OCI-LY7 (cell line): ENCODE results near the gene MAPK8IP1. TPM values are rescaled to one million over a fixed set of nuclear protein-coding genes. Genes with fewer than 3 reads are reported as not detected.
A peak's percentile ranks its signal among the peaks of the same experiment; 100 is the strongest.

Source experiments
- BruUV-seq: library from RNA; stranded (reverse); fragments of 400-500 nt; replicated peaks from 2 replicates; lab custom pipeline; 2021; lab: Mats Ljungman, UMichigan
- CTCF ChIA-PET: fragments of 300-600 bp; sonication (Branson Sonifier 250); formaldehyde crosslinking; loops from one replicate; lab custom pipeline; 2022; ENCODE audit warnings: antibody characterized with exemption; ENCODE audit not compliant: unreplicated experiment; lab: Charles Lee
- POLR2A ChIA-PET: fragments of 300-600 bp; sonication (Branson Sonifier 250); formaldehyde crosslinking; loops from one replicate; lab custom pipeline; 2022; ENCODE audit warnings: antibody characterized with exemption; lab: Charles Lee
- DNase-seq: peaks from one replicate; pipeline ENCODE4 v3.0.0-alpha.2; 2015; ENCODE audit warnings: low spot score
- H2AFZ ChIP-seq: fragments of 200-600 bp; sonication (generic), shearing (Covaris generic); 2 replicates; pipeline ENCODE4 v1.6.1; 2014; ENCODE audit warnings: mild to moderate bottlenecking, antibody characterized with exemption, low read length, moderate library complexity
- H3K27ac ChIP-seq: fragments of 200-600 bp; sonication (generic); 2 replicates; pipeline ENCODE4 v1.5.1; 2014; ENCODE audit warnings: mixed run types, low read depth, mild to moderate bottlenecking, moderate library complexity, low read length, inconsistent platforms; ENCODE audit not compliant: poor library complexity, severe bottlenecking
- H3K36me3 ChIP-seq: fragments of 200-600 bp; sonication (generic); 2 replicates; pipeline ENCODE4 v1.6.1; 2014; ENCODE audit warnings: mild to moderate bottlenecking, antibody characterized with exemption, low read length, moderate library complexity, mixed read lengths; ENCODE audit not compliant: insufficient read depth
- H3K4me1 ChIP-seq: fragments of 200-600 bp; sonication (generic); 2 replicates; pipeline ENCODE4 v1.5.1; 2014; ENCODE audit warnings: mild to moderate bottlenecking, low read length; ENCODE audit not compliant: insufficient read depth, poor library complexity, severe bottlenecking
- H3K4me2 ChIP-seq: fragments of 200-600 bp; sonication (generic); 2 replicates; pipeline ENCODE4 v1.6.1; 2014; ENCODE audit warnings: mild to moderate bottlenecking, low read length
- H3K4me3 ChIP-seq: fragments of 200-600 bp; sonication (generic); 2 replicates; pipeline ENCODE4 v1.5.1; 2014; ENCODE audit warnings: mild to moderate bottlenecking, low read depth, low read length; ENCODE audit not compliant: poor library complexity, severe bottlenecking
- H3K79me2 ChIP-seq: fragments of 200-600 bp; sonication (generic); 2 replicates; pipeline ENCODE4 v1.6.1; 2016; ENCODE audit warnings: low read depth, mild to moderate bottlenecking, low read length, moderate library complexity, mixed read lengths; ENCODE audit not compliant: insufficient read depth
- H3K9me2 ChIP-seq: fragments of 200-600 bp; sonication (generic); 2 replicates; pipeline ENCODE4 v1.6.1; 2016; ENCODE audit warnings: mild to moderate bottlenecking, low read length, mixed read lengths; ENCODE audit not compliant: insufficient read depth
- H3K9me3 ChIP-seq: fragments of 200-600 bp; sonication (generic); 2 replicates; pipeline ENCODE4 v1.6.1; 2014; ENCODE audit warnings: mild to moderate bottlenecking, mixed run types, low read length, mixed read lengths
- H4K20me1 ChIP-seq: fragments of 200-600 bp; sonication (generic); 2 replicates; pipeline ENCODE4 v1.6.1; 2014; ENCODE audit warnings: mild to moderate bottlenecking, antibody characterized with exemption, low read length, moderate library complexity, mixed read lengths; ENCODE audit not compliant: insufficient read depth
- EZH2phosphoT487 ChIP-seq: fragments of 200-600 bp; sonication (generic); IDR thresholded peaks from 2 replicates; pipeline ENCODE4 v1.6.1; 2018; ENCODE audit warnings: low read depth, borderline replicate concordance, mild to moderate bottlenecking, mixed run types, antibody characterized with exemption, low read length, moderate library complexity, mixed read lengths
- intact Hi-C: fragments of 100-400 bp; cut with micrococcal nuclease; formaldehyde crosslinking; loops from one replicate; pipeline ENCODE4 v1.10.0; 2022; ENCODE audit not compliant: unreplicated experiment
- total RNA-seq, 2 experiments: library from RNA; depleted of rRNA in 1 of 2; stranded (reverse); fragments of >200 nt in 1 of 2; shearing (Covaris generic) in 1 of 2; gene quantifications; 2 replicates each; pipeline ENCODE4 v1.2.3, GENCODE V29; 2014 to 2022
- TF ChIP-seq, protein P1 (sequence below): fragments of 200-600 bp; sonication (generic); conservative IDR thresholded peaks from 2 replicates; pipeline ENCODE4 v1.5.1; 2014; ENCODE audit warnings: mild to moderate bottlenecking, antibody characterized with exemption, low read length, moderate library complexity, mixed read lengths

The MAPK8IP1 gene
- total RNA-seq, 2 experiments from 2014 or later: 2.2 TPM

- TF ChIP-seq EZH2phosphoT487: no peak
- TF ChIP-seq, protein P1, sequence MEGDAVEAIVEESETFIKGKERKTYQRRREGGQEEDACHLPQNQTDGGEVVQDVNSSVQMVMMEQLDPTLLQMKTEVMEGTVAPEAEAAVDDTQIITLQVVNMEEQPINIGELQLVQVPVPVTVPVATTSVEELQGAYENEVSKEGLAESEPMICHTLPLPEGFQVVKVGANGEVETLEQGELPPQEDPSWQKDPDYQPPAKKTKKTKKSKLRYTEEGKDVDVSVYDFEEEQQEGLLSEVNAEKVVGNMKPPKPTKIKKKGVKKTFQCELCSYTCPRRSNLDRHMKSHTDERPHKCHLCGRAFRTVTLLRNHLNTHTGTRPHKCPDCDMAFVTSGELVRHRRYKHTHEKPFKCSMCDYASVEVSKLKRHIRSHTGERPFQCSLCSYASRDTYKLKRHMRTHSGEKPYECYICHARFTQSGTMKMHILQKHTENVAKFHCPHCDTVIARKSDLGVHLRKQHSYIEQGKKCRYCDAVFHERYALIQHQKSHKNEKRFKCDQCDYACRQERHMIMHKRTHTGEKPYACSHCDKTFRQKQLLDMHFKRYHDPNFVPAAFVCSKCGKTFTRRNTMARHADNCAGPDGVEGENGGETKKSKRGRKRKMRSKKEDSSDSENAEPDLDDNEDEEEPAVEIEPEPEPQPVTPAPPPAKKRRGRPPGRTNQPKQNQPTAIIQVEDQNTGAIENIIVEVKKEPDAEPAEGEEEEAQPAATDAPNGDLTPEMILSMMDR: no peak
- no TSS peak for BruUV-seq
- H3K36me3 ChIP-seq: no peaks in the 10 kb centered on the region
- no peak overlapping the region for H3K4me3 ChIP-seq
- H3K4me1 ChIP-seq: peaks cover 13% of the 10 kb centered on the region
- no peaks in the 10 kb centered on the region for H3K9me3 ChIP-seq
- H2AFZ ChIP-seq: no peak overlapping the region
- no peak overlapping the region for H3K27ac ChIP-seq
- H3K9me2 ChIP-seq: no peaks in the 10 kb centered on the region
- DNase-seq: no peak
- POLR2A ChIA-PET: no interaction called here
- CTCF ChIA-PET: no interaction called here
- no peaks in the 10 kb centered on the region for H4K20me1 ChIP-seq
- intact Hi-C loops: no loop called here
- no peaks in the 10 kb centered on the region for H3K79me2 ChIP-seq
- no peak overlapping the region for H3K4me2 ChIP-seq
These were observed 11.1 kb downstream of the MAPK8IP1 start for GRCh38 chr11:45896422-45896984.

DNA sequence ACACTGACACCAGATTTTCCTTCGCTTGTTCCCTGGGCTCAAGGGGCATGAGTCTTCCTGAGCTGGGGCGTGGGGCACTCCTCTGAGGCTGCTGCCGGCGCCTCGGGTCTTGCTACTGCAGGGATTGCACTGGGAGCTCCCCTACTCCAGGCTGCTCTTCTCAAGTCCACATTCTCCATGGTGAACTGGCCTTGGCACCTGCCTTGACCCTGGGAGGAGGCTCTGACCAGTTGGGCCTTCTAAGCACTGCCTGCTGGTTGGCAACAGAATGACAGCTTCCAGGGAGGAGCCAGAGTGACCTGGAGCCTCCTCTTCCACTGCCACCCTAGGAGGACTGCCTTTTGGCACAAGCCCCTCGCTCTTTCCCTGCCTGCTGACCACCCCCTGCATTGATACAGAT lies 12.1 kb downstream of the MAPK8IP1 start:
- Histone ChIP-seq H3K9me3 (no peaks in the 10 kb centered on the region), H3K27ac (no peak overlapping the region), H3K36me3 (no peaks in the 10 kb centered on the region), H3K79me2 (no peaks in the 10 kb centered on the region), H4K20me1 (no peaks in the 10 kb centered on the region), H3K4me3 (no peak overlapping the region), H3K9me2 (no peaks in the 10 kb centered on the region), H3K4me2 (no peak overlapping the region), H2AFZ (no peak overlapping the region), H3K4me1 (peaks cover 13% of the 10 kb centered on the region)
- intact Hi-C loops: no loop called here
- CTCF ChIA-PET: no interaction called here
- POLR2A ChIA-PET: no interaction called here
- no peak for TF ChIP-seq EZH2phosphoT487
- TF ChIP-seq, protein P1: no peak
- no TSS peak for BruUV-seq
- no peak for DNase-seq

- Histone ChIP-seq H3K9me3 (no peaks in the 10 kb centered on the region), H3K9me2 (no peaks in the 10 kb centered on the region), H3K4me3 (peak overlapping the region; percentile 69), H3K79me2 (no peaks in the 10 kb centered on the region), H3K4me2 (peak overlapping the region; percentile 71), H2AFZ (peak overlapping the region; percentile 82; the same call in 1 of the 2 replicates), H3K4me1 (peaks cover 13% of the 10 kb centered on the region), H3K27ac (no peak overlapping the region), H3K36me3 (no peaks in the 10 kb centered on the region), H4K20me1 (no peaks in the 10 kb centered on the region)
- ChIA-PET CTCF (interaction anchor here (0.6 to 1.1 kb wide), 2 partner anchors 19 to 82 kb away, joined by 3 read pairs; partner anchors contain the start of gene PEX16), POLR2A (interaction anchor here (0.5 kb wide), 1 partner anchor 33 kb away, joined by 5 read pairs; no protein-coding TSS in a partner anchor)
- DNase-seq: no peak
- intact Hi-C loops: no loop called here
- BruUV-seq: no TSS peak
- TF ChIP-seq, protein P1: no peak
- TF ChIP-seq EZH2phosphoT487: no peak
These were observed 13.6 kb downstream of the MAPK8IP1 start for GRCh38 chr11:45899086-45899447.
